Endothelial cell (in vitro differentiated cells): Measurements from ENCODE around the gene FBXL13. TPM values are rescaled to one million over a fixed set of nuclear protein-coding genes. Genes with fewer than 3 reads are reported as not detected.

Source experiments
- DNase-seq: peaks from one replicate; pipeline ENCODE4 v3.0.0; 2021; ENCODE audit warnings: low spot score
- H3K27ac Mint-ChIP-seq: one replicate; pipeline ENCODE4 v1.8.0; 2021; ENCODE audit warnings: mixed read lengths, inconsistent platforms; ENCODE audit not compliant: unreplicated experiment
- H3K27me3 Mint-ChIP-seq: one replicate; pipeline ENCODE4 v1.8.0; 2021; ENCODE audit warnings: mild to moderate bottlenecking, moderate library complexity, mixed read lengths, inconsistent platforms; ENCODE audit not compliant: unreplicated experiment
- H3K36me3 Mint-ChIP-seq: one replicate; pipeline ENCODE4 v1.8.0; 2021; ENCODE audit warnings: mild to moderate bottlenecking, low read depth, mixed read lengths, inconsistent platforms; ENCODE audit not compliant: unreplicated experiment
- H3K4me1 Mint-ChIP-seq: one replicate; pipeline ENCODE4 v1.8.0; 2021; ENCODE audit warnings: mild to moderate bottlenecking, mixed read lengths, inconsistent platforms; ENCODE audit not compliant: unreplicated experiment
- H3K4me3 Mint-ChIP-seq: one replicate; pipeline ENCODE4 v1.8.0; 2021; ENCODE audit warnings: mild to moderate bottlenecking, mixed read lengths, inconsistent platforms; ENCODE audit not compliant: unreplicated experiment
- H3K9me3 Mint-ChIP-seq: one replicate; pipeline ENCODE4 v1.8.0; 2021; ENCODE audit warnings: mixed read lengths, inconsistent platforms; ENCODE audit not compliant: unreplicated experiment
- CTCF ChIP-seq: fragments of 200-600 bp; sonication (generic); IDR thresholded peaks from one replicate; pipeline ENCODE4 v1.5.0; 2021; ENCODE audit warnings: antibody characterized with exemption; ENCODE audit not compliant: unreplicated experiment
- total RNA-seq: library from RNA; stranded (reverse); fragmentation: NEBNext Ultra II Directional; extraction: Animal tissue kit (Norgen Biotek cat#: 25700); gene quantifications from one replicate; pipeline ENCODE4 v1.2.1, GENCODE V29; 2021; ENCODE audit not compliant: unreplicated experiment

The FBXL13 gene
- total RNA-seq, 1 donor from 2014 or later, result 3.4 TPM

- no peaks in the 10 kb centered on the region for H3K4me1 Mint-ChIP-seq
- no peak overlapping the region for H3K4me3 Mint-ChIP-seq
- TF ChIP-seq CTCF, result no peak
- H3K27ac Mint-ChIP-seq, result no peak overlapping the region
- no peaks in the 10 kb centered on the region for H3K9me3 Mint-ChIP-seq
- no peaks in the 10 kb centered on the region for H3K27me3 Mint-ChIP-seq
- no peak for DNase-seq
- H3K36me3 Mint-ChIP-seq, result no peaks in the 10 kb centered on the region
Measured at GRCh38 chr7:102837802-102838201, 236.8 kb downstream of the FBXL13 start.

GRCh38 chr7:102836977-102837376 is 237.6 kb downstream of the FBXL13 start:
- no peak for DNase-seq
- H3K4me1 Mint-ChIP-seq, result no peaks in the 10 kb centered on the region
- H3K4me3 Mint-ChIP-seq, result no peak overlapping the region
- no peaks in the 10 kb centered on the region for H3K36me3 Mint-ChIP-seq
- no peaks in the 10 kb centered on the region for H3K9me3 Mint-ChIP-seq
- TF ChIP-seq CTCF, result no peak
- H3K27me3 Mint-ChIP-seq, result no peaks in the 10 kb centered on the region
- H3K27ac Mint-ChIP-seq, result no peak overlapping the region

- no peak for DNase-seq
- no peak for TF ChIP-seq CTCF
- no peaks in the 10 kb centered on the region for H3K36me3 Mint-ChIP-seq
- H3K4me3 Mint-ChIP-seq, result no peak overlapping the region
- no peak overlapping the region for H3K27ac Mint-ChIP-seq
- no peaks in the 10 kb centered on the region for H3K27me3 Mint-ChIP-seq
- H3K9me3 Mint-ChIP-seq, result no peaks in the 10 kb centered on the region
- H3K4me1 Mint-ChIP-seq, result no peaks in the 10 kb centered on the region
Measured at GRCh38 chr7:102836191-102836919, 238.2 kb downstream of the FBXL13 start.

- Mint-ChIP-seq H3K36me3 (no peaks in the 10 kb centered on the region), H3K9me3 (no peaks in the 10 kb centered on the region), H3K27ac (no peak overlapping the region), H3K4me1 (no peaks in the 10 kb centered on the region), H3K27me3 (no peaks in the 10 kb centered on the region), H3K4me3 (no peak overlapping the region)
- DNase-seq, result no peak
- TF ChIP-seq CTCF, result no peak
Measured at GRCh38 chr7:102834999-102835398, 239.6 kb downstream of the FBXL13 start.

GRCh38 chr7:102834466-102834865 is 240.1 kb downstream of the FBXL13 start:
- no peak overlapping the region for H3K4me3 Mint-ChIP-seq
- H3K9me3 Mint-ChIP-seq, result no peaks in the 10 kb centered on the region

More at GRCh38 chr7:102834466-102834865, 240.1 kb downstream of the FBXL13 start:
- Mint-ChIP-seq H3K4me1 (no peaks in the 10 kb centered on the region), H3K27me3 (no peaks in the 10 kb centered on the region), H3K27ac (no peak overlapping the region), H3K36me3 (no peaks in the 10 kb centered on the region)
- no peak for TF ChIP-seq CTCF
- DNase-seq, result no peak
